ENCODE results near the gene PPP2R5D.

DNA sequence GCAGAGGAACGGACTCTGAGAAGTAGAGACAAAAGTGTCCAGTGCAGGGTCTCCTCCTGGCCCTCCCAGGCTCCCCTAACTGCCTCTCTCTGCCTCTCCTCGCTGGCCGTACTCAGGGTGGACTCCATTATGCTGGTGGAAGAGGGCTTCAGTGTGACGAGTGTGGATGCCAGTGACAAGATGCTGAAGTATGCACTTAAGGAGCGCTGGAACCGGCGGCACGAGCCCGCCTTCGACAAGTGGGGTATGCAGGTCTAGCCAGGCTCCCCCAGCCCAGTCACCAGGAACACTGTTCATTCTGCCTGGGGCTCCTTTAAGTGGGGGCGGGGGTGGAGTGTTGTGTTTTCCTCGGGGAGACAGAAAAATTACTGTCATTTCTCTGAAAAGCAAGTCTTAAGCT lies 22.3 kb upstream of the PPP2R5D start:
- TF ChIP-seq, protein P1, sequence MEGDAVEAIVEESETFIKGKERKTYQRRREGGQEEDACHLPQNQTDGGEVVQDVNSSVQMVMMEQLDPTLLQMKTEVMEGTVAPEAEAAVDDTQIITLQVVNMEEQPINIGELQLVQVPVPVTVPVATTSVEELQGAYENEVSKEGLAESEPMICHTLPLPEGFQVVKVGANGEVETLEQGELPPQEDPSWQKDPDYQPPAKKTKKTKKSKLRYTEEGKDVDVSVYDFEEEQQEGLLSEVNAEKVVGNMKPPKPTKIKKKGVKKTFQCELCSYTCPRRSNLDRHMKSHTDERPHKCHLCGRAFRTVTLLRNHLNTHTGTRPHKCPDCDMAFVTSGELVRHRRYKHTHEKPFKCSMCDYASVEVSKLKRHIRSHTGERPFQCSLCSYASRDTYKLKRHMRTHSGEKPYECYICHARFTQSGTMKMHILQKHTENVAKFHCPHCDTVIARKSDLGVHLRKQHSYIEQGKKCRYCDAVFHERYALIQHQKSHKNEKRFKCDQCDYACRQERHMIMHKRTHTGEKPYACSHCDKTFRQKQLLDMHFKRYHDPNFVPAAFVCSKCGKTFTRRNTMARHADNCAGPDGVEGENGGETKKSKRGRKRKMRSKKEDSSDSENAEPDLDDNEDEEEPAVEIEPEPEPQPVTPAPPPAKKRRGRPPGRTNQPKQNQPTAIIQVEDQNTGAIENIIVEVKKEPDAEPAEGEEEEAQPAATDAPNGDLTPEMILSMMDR (IDR thresholded peaks at IDR 0.05; ENCODE audit: poor library complexity) = no peak
- TF ChIP-seq EZH2 (IDR thresholded peaks at IDR 0.05; ENCODE audit: borderline replicate concordance) (no peak), EZH2phosphoT487 (IDR thresholded peaks at IDR 0.05; ENCODE audit: low read depth, severe bottlenecking, unreplicated experiment) (no peak)
